ENCODE data around the gene SCPEP1.

SCPEP1 gene

DNA sequence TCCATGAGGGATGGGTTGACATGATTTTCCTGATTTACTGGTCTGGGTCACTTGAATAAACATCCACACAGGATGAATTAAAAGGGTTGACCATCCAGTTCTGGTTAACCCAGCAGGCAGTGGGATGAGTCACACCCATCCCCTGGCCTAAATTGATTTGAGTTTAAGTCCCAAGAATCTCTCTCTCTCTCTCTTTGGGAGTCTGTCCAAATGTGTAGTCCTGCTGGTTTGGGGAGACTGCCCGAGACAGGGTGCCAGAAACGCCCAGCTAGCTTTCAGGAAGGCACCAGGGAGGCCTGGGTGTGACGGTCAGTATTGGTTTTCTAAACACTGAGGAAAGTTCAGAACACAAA, 38.8 kb downstream of the SCPEP1 start:
- Histone ChIP-seq H3K27me3 (replicated peaks; ENCODE audit: control insufficient read depth, insufficient read depth, low read length) (no peaks in the 10 kb centered on the region; the same call in 1 of the 2 replicates), H3K36me3 (ENCODE audit: control insufficient read depth, insufficient read depth, low read length) (no peaks in the 10 kb centered on the region), H3K4me3 (replicated peaks; ENCODE audit: low read depth, low read length) (no peak overlapping the region)
- TF ChIP-seq, protein P1, sequence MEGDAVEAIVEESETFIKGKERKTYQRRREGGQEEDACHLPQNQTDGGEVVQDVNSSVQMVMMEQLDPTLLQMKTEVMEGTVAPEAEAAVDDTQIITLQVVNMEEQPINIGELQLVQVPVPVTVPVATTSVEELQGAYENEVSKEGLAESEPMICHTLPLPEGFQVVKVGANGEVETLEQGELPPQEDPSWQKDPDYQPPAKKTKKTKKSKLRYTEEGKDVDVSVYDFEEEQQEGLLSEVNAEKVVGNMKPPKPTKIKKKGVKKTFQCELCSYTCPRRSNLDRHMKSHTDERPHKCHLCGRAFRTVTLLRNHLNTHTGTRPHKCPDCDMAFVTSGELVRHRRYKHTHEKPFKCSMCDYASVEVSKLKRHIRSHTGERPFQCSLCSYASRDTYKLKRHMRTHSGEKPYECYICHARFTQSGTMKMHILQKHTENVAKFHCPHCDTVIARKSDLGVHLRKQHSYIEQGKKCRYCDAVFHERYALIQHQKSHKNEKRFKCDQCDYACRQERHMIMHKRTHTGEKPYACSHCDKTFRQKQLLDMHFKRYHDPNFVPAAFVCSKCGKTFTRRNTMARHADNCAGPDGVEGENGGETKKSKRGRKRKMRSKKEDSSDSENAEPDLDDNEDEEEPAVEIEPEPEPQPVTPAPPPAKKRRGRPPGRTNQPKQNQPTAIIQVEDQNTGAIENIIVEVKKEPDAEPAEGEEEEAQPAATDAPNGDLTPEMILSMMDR (IDR thresholded peaks at IDR 0.05; ENCODE audit: insufficient read depth, low read length, poor library complexity, severe bottlenecking) = no peak
- no peak for DNase-seq (ENCODE audit: extremely low read depth, insufficient read length)

DNA sequence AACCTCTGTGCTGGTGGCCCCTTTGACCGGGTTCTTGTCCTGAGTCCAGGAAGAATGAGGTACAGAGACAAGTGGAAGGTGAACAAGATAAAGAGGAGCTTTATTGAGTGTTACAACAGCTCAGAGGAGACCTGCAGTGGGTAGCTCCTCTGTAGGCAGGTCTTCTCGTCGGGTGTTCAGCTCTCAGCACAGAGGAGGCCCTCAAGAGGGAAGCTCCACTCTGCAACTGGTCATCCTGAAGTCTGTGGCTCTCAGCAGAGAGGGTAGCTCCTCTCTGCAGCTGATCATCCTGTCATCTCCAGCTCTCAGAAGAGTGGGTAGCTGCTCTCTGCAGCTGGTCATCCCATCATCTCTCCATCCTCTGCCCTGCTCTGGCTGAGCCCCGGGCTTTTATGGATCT, 39.7 kb downstream of the SCPEP1 start:
- Histone ChIP-seq H3K27me3 (replicated peaks; ENCODE audit: control insufficient read depth, insufficient read depth, low read length) (no peaks in the 10 kb centered on the region; the same call in 1 of the 2 replicates), H3K4me3 (replicated peaks; ENCODE audit: low read depth, low read length) (no peak overlapping the region), H3K36me3 (ENCODE audit: control insufficient read depth, insufficient read depth, low read length) (no peaks in the 10 kb centered on the region)
- no peak for DNase-seq (ENCODE audit: extremely low read depth, insufficient read length)
- TF ChIP-seq, protein P1 (IDR thresholded peaks at IDR 0.05; ENCODE audit: insufficient read depth, low read length, poor library complexity, severe bottlenecking) = no peak

DNA sequence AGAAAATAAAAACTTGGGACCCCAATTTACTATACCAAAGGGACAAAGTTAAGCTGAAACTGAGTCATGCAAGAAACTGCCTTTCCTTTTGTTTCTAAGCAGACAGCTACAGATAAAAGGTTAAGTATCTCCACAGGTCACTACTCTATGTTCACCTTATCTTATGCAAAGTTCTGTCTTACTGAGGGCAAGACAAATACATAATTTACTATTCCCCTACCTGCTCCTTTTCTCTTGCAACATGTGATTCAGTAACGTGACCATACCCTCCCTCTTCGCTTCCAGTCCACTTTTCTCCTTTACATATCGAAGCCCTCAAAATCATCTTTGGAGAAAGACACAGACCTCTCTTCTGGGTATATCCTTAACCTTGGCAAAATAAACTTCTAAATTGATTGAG, 42.3 kb downstream of the SCPEP1 start:
- TF ChIP-seq, protein P1 (IDR thresholded peaks at IDR 0.05; ENCODE audit: insufficient read depth, low read length, poor library complexity, severe bottlenecking) = no peak
- Histone ChIP-seq H3K4me3 (replicated peaks; ENCODE audit: low read depth, low read length) (no peak overlapping the region), H3K27me3 (replicated peaks; ENCODE audit: control insufficient read depth, insufficient read depth, low read length) (no peaks in the 10 kb centered on the region; the same call in 1 of the 2 replicates), H3K36me3 (ENCODE audit: control insufficient read depth, insufficient read depth, low read length) (no peaks in the 10 kb centered on the region)
- DNase-seq (ENCODE audit: extremely low read depth, insufficient read length) = no peak

DNA sequence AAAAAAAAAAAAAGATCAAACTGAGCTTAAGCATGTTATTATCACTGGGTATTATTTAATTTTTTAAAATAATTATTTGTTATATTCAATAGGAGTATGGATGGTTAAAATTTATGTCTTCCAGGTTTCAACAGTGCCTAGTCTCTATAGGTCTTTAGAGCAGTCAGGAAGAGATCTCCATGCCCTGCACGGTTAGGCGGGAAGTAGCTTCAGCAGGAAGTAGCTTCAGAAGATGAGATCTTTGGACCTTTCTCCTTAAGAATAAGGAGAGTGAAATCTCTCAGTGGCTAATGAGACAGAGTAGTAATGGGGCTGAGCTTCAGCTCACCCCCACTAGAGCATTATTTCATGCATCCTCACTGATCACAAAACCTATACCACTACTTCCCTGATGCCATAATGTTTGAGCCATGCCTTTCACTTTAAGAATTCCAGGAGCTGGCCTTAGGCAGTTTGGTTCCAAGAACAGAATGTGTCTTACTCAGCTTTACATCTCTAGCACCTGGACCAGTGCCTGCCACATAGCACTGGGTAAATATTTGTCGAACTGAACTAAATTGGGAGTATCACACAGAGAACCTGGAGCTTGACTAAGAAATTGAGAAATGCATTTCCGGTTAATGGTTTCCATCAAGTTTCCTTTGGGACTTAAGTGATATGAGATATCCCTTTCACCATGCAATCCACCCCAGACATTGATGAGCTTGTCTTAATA, 43.5 kb downstream of the SCPEP1 start:
- no peak overlapping the region for H3K4me3 ChIP-seq (replicated peaks; ENCODE audit: low read depth, low read length)
- H3K36me3 ChIP-seq (ENCODE audit: control insufficient read depth, insufficient read depth, low read length) = no peaks in the 10 kb centered on the region
- H3K27me3 ChIP-seq (replicated peaks; ENCODE audit: control insufficient read depth, insufficient read depth, low read length) = no peaks in the 10 kb centered on the region; the same call in 1 of the 2 replicates
- TF ChIP-seq, protein P1 (IDR thresholded peaks at IDR 0.05; ENCODE audit: insufficient read depth, low read length, poor library complexity, severe bottlenecking) = no peak
- no peak for DNase-seq (ENCODE audit: extremely low read depth, insufficient read length)

DNA sequence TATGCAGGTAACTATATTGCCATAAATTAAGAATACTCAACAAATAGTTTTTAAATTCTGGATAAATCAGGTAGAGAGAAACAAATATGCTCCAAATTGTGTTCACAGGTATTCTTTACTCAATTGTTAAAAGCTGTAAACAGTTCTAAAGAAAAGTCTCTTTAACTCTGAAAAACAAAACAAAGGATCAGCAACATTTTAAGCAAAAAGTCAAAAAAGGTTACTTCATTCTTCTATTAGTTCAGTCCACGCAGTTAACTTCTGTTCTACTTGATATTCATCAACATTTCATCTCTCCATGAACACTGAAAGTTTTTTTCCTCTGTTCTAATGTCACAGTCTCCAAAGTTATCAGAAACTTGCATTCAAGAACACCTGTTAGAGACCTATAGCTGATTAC, 47.9 kb downstream of the SCPEP1 start:
- DNase-seq (ENCODE audit: extremely low read depth, insufficient read length) = no peak
- Histone ChIP-seq H3K36me3 (ENCODE audit: control insufficient read depth, insufficient read depth, low read length) (no peaks in the 10 kb centered on the region), H3K27me3 (replicated peaks; ENCODE audit: control insufficient read depth, insufficient read depth, low read length) (no peaks in the 10 kb centered on the region), H3K4me3 (replicated peaks; ENCODE audit: low read depth, low read length) (no peak overlapping the region)
- TF ChIP-seq, protein P1 (IDR thresholded peaks at IDR 0.05; ENCODE audit: insufficient read depth, low read length, poor library complexity, severe bottlenecking) = no peak

DNA sequence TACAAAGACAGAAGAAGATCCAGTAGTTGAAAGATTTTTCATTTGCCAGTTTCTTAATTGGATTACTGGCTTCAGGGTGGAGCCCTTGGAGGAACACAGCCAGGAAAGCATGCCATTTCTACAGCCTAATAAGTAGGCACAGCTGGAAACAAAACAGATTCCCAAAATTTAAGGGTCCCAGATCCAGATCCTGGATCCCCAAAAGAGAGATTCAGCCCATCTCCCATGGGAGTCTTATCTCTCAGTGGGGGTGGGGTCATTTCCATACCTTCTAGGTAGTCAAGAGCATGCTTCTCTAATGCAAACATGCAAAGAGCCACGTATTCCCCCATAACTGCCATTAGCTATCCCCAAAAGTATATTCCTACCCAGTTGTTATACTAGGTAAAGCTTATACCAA, 49.9 kb downstream of the SCPEP1 start:
- DNase-seq (ENCODE audit: extremely low read depth, insufficient read length) = no peak
- Histone ChIP-seq H3K36me3 (ENCODE audit: control insufficient read depth, insufficient read depth, low read length) (no peaks in the 10 kb centered on the region), H3K4me3 (replicated peaks; ENCODE audit: low read depth, low read length) (no peak overlapping the region), H3K27me3 (replicated peaks; ENCODE audit: control insufficient read depth, insufficient read depth, low read length) (no peaks in the 10 kb centered on the region)
- TF ChIP-seq, protein P1 (IDR thresholded peaks at IDR 0.05; ENCODE audit: insufficient read depth, low read length, poor library complexity, severe bottlenecking) = no peak

Measured in GM06990 (cell line).